GM19239 (cell line): Measurements from ENCODE around the gene COL18A1.

ENCODE experiments used
- DNase-seq: peaks from one replicate; pipeline ENCODE4 v3.0.0; 2011; ENCODE audit warnings: low spot score; ENCODE audit not compliant: insufficient read length
- FAIRE-seq: peaks from 2 replicates; lab custom pipeline; 2011; peaks lifted over from hg19 to GRCh38; lab: Jason Lieb, UNC

The COL18A1 gene

DNA sequence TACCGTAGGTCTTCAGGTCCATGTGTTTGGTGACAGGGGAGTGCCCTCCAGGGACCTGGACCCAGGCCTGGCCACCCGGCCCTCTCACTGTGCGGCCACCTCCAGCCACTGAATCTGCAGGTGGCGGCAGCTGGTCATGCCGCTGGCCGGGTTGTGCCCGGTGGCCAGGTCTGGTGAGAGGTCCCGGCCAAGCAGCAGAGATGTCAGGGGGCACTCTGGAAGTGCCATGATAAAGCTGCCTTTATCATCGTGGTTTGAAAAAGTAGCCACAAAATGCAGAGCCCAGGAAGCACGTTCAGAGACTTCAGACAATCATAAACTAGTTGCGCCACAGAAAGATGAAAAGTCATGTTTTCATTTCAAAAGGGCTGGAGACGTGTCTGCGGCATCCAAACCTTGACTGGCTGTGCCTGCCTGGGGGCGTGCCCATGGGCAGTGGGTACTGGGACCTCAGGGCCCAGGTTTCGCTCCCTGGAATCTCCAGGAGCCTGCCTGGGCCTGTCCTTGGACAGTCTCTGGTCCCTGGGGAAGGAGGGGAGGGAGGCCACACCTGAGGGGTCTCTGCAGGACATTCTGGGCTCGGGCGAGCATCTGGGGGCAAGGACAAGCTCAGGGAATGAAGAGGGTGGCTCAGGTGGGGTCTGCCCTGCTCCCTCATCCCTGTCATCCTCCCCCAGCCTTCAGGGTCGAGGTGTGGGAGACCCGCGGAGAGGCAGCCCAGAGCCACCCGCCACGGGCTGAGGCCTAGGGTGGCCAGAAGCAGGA lies 44.9 kb downstream of the COL18A1 start:
- no peak for DNase-seq
- FAIRE-seq, result no peak

DNA sequence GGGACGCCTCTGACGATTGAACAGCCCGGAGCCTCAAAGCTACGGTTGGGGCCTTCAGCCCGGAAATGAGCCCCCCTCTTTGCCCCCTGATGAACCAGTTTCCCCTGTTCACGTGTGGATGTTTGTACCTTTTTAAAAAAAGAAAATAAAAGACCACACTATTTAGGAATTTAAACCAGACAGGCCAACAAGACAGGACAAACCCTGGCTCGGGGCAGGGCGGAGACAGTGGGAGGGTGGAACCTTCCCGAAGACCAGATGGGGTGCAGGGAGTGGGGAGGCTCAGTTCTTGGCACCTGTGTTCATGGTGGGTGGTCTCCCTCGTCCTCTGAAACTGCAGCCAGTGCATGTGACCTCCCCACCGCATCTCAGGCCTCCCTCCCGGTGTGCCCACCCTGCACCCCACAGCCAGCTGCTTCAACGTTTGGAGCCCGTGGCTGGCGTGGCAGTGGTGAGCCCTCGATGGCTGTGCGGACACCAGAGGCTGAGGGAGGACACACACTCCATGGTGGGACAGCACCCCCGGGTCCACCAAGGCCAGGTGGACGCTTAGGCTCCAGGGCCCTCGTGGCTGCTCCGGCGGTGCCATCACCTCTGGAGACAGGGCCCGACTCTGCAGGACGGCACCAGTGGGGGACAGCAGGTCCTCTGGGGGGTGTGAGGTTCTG lies 45.6 kb downstream of the COL18A1 start:
- DNase-seq (no peak), FAIRE-seq (no peak)

DNA sequence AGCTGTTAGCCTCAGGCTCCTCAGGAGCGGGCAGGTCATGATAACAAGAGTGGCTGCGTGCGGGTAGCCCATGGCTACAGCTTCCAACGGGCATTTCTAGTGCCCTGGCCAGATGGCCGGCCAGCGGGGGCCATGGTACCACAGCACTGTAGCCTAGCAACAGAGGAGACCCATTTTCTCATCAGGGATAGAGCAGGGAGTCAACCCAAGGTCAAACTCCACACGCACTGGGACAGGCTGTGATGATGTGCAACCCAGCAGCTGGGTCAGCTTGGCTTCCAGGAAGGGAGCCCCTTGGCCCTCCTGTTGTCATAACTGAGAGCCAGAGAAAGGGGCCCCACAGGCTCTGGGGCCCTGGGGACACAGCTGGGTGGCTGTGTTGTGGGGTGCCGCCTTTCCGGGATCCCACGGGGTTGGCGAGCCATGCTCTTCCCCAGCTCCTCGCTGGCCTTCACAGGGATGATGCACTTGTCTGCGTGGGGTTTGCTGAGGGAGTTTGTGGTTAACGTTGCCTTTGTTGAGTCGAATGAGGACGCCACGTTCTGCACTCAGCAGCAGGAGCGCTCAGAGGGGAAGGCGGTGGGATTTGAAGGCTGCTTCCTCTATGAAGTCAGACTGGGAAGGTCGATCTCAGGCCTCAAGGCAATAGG lies 46.3 kb downstream of the COL18A1 start:
- no peak for FAIRE-seq
- no peak for DNase-seq

DNA sequence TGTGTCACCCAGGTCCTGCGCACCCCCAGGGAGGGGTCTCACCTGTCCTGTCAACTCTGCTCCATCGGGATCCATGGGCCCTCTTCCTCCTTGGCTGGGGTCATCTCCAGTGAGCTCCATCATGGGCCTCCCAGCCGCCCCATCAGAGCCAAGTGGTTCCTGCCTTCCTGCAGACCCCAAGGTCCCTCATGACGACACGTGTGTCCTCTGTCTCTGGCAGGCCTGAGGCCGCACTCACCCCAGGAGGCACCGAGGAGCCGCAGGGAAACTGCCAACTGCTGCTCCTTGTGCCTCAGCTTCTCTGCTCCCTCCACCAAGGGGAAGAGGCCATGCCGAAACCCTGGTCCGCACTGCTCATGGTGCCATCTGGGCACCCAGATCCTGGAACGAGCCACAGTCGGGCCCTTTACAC lies 46.8 kb downstream of the COL18A1 start:
- no peak for DNase-seq
- FAIRE-seq, result no peak

DNA sequence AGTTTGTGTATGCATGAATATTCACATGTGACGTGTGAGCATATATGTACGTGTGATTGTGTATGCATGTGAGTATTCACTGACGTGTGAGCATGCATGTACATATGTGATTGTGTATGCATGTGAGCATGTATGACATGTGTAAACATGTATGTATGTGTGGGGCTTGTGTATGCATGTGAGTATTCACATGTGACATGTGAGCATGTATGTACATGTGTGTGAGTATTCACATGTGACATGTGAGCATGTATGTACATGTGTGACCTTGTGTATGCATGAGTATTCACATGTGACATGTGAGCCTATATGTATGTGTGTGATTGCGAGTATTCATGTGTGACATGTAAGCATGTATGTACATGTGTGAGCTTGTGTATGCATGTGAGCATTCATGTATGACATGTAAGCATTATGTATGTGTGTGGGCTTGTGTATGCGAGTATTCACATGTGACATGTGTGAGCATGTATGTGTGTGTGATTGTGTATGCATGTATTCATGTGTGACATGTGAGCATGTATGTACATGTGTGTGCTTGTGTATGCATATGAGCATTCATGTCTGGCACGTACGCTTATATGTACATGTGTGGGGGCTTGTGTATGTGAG lies 47.8 kb downstream of the COL18A1 start:
- FAIRE-seq (no peak), DNase-seq (no peak)

DNA sequence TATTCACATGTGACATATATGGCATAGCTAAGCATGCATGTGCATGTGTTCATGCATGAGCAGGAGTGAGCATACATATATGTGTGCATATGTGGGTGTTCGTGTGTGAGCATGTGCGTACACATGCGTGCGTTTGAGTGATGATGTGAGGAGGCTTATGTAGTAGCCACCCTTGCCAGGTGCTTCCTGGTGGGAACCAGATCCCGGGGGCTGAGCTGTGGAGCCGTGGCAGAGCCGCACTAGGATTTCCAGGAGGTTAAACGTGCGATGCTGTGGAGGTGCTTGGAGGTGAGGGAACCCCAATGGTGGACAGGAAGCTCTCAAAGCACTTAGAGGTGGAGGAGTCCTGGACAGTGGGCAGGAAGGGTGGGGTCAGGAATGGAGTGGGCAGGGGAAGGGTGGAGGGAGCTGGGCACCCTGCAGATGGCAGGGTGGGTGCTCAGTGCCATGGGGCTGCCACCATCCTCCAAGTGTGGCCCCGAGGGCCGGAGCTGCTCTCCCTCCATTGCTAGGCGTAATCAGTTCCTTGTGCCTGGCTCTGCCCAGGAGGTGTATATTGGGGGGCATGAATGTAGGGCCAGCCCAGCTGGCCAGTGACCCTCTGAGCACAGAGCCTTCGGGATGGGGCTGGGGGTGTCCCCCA lies 48.5 kb downstream of the COL18A1 start:
- FAIRE-seq, result no peak
- DNase-seq, result no peak

DNA sequence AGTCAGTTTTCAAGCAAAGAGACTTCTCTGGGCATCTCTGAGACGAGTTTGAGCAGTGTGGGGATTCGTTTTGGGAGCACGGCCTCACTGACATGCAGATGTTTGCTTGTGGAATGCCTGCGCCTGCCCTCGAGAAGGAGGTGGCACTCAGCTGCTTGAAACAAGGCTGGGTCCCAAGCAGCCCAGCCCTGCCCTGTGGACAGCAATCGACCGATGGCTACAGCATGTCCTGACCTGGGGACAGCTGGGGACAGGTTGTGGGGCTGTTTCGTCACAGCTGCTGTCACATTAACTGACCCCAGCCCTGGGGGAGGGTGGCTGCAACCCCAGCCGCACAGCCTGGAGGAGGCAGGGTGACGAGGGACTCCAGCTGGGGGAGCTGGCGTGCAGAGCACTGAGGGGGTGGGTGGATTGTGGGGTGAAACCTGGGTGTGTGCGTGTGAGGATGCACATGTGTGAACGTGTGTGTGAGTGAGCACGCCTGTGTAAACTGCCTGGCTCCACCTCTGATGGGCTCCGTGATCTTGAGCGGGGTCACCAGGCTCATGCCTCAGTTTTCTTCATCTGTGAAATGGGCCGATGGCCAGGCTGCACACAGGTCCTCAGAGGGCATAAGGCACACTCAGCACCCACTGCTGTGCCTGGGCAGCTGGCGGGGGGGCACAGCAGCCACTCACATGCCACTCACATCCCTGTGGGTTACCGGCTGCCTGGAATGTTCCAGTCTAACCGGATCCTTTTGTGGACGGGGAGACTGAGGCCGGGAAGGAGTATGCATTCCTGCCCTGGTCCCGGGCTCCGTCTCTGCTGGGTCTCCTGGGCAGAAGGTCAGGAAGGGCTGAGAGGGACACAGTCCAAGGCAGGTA lies 49.3 kb downstream of the COL18A1 start:
- FAIRE-seq, result no peak
- DNase-seq, result no peak

DNA sequence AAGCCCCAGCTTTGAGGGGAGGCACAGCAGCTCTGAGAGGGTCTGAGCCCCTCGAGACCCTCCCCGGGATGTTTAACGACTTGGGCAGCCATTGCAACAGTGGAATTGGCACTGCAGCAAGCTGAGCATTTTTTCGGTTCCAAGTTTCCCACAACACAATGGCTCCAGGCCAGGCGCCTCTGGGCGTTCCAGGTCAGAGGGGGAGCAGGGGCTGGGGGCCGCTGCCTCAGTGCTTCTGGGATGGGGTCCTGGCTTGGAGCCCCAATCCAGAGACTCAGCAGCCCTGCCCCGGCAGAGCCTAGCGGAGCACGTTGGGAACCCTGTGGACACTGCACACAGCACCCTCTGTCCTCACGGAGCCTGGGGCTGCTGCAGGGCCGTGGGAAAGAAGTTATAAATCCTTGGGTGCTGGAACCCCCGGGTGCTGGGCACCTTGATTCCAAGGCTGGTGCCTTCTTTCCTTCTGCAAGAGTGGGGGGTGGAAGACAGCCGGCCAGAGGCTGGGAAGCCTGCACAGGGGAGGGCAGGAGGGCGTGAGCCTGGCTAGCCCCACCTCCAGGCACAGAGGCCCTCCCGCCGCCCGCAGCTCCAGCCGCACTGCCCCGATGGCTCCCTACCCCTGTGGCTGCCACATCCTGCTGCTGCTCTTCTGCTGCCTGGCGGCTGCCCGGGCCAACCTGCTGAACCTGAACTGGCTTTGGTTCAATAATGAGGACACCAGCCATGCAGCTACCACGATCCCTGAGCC lies 50.1 kb downstream of the COL18A1 start:
- DNase-seq (no peak), FAIRE-seq (no peak)

DNA sequence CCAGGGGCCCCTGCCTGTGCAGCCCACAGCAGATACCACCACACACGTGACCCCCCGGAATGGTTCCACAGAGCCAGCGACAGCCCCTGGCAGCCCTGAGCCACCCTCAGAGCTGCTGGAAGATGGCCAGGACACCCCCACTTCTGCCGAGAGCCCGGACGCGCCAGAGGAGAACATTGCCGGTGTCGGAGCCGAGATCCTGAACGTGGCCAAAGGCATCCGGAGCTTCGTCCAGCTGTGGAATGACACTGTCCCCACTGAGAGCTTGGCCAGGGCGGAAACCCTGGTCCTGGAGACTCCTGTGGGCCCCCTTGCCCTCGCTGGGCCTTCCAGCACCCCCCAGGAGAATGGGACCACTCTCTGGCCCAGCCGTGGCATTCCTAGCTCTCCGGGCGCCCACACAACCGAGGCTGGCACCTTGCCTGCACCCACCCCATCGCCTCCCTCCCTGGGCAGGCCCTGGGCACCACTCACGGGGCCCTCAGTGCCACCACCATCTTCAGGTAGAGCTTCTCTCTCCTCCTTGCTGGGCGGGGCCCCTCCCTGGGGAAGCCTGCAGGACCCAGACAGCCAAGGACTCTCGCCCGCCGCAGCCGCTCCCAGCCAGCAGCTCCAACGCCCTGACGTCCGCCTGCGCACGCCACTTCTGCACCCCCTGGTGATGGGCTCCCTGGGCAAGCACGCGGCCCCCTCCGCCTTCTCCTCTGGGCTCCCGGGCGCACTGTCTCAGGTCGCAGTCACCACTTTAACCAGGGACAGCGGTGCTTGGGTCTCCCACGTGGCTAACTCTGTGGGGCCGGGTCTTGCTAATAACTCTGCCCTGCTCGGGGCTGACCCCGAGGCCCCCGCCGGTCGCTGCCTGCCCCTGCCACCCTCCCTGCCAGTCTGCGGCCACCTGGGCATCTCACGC lies 51.0 kb downstream of the COL18A1 start:
- no peak for FAIRE-seq

DNA sequence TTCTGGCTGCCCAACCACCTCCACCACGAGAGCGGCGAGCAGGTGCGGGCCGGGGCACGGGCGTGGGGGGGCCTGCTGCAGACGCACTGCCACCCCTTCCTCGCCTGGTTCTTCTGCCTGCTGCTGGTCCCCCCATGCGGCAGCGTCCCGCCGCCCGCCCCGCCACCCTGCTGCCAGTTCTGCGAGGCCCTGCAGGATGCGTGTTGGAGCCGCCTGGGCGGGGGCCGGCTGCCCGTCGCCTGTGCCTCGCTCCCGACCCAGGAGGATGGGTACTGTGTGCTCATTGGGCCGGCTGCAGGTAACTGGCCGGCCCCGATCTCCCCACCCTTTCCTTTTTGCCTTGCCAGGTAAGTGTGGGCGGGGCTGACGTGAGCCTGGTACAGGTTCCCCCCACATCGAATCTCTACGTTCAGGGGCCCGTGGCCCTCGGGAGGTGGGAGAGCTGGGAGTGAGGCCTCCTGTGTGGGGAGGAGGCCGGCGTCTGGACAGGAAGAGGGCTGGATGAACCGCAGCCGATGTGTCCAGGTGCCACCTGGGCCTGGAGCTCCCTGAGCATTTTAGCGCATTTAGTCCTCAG lies 51.7 kb downstream of the COL18A1 start:
- no peak for DNase-seq
- no peak for FAIRE-seq

More for the DNA sequence above, 51.0 kb downstream of the COL18A1 start:
- no peak for DNase-seq

DNA sequence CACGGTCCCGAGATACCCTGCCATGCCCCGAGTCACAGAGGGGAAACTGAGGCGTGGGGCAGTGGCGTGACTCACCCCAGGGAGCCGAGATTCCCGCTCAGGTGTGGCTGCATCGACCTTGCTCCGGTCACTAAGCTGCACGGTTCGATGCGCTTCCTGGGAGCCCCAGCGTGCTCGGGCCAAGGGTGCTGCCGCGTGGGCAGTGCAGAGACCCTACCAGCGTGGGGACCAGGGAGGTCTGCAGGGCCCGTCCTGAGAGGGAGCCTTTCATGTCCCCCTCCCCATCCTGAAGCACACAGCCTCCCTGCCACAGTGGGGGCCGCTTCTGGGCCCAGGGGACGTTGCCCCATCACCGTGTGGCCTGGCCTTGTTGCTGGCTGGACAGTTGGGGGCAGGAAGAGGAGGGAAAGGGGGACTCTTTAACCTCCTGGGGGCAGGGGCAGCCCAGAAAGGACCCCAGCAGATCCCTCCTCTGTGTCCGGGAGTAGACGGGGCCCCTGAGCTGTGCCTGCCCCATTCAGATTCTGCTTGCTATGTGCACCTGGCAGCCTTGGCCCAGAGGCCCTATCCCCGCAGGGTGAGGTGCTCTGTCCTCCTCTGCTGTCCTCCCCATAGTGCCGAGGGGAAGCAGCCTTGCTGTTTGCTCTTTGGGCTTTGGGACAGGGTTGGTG lies 52.3 kb downstream of the COL18A1 start:
- no peak for FAIRE-seq
- no peak for DNase-seq

DNA sequence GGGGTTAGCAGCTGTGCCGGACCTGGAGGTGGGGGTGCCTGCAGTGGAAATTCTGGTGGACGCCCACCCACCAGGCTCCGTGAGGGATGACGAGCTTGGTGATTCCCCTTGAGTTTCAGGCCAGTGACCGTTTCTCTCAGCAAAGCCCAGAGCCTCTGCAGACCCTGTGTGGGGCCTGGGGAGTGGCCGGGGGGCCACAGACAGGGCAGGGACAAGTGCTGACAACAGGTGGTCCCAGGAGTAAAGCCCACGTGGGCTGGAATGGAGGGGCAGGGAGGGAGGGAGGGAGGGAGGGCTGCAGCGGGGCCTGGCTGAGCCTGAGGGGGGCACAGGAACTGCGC lies 52.8 kb downstream of the COL18A1 start:
- DNase-seq (no peak), FAIRE-seq (no peak)

DNA sequence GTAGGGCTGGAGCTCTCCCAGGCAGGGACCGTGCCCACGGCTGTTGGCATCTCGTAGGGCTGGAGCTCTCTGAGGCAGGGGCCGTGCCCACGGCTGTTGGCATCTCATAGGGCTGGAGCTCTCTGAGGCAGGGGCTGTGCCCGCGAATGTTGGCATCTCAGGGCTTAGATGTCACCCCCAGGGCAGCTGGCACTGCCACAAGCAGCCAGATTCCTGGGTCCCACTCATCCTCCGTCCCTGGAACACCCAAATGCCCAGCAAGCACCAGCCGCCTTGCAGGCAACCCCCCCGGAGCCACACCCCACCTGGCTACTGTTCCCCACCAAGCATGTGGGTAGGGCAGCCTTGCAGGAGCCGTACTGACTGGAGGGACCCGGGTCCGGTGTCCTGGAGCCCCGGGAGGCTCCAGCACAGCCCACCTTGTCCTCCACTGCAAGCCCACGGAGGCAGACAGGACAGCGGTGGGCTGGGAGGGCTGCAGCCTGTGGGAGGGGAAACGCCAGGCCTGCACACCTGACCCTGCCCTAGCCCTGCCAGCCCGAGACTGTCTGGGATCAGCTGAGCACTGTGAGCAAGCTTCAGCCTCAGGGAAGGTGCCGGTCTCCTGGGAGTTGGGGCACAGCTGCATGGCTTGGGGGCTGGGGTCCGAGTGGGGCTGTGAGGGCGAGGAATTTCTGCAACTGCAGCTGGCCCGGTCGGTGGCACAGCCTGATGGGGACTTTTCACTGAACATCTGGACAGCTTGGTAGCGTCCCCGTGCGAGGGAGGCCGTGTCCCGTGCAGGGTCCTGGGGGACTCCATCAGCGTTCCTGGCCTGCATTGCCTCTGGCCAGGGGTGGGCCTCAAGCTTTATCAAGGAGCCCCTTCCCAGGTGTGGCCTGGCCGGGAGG lies 53.6 kb downstream of the COL18A1 start:
- FAIRE-seq (no peak), DNase-seq (no peak)

DNA sequence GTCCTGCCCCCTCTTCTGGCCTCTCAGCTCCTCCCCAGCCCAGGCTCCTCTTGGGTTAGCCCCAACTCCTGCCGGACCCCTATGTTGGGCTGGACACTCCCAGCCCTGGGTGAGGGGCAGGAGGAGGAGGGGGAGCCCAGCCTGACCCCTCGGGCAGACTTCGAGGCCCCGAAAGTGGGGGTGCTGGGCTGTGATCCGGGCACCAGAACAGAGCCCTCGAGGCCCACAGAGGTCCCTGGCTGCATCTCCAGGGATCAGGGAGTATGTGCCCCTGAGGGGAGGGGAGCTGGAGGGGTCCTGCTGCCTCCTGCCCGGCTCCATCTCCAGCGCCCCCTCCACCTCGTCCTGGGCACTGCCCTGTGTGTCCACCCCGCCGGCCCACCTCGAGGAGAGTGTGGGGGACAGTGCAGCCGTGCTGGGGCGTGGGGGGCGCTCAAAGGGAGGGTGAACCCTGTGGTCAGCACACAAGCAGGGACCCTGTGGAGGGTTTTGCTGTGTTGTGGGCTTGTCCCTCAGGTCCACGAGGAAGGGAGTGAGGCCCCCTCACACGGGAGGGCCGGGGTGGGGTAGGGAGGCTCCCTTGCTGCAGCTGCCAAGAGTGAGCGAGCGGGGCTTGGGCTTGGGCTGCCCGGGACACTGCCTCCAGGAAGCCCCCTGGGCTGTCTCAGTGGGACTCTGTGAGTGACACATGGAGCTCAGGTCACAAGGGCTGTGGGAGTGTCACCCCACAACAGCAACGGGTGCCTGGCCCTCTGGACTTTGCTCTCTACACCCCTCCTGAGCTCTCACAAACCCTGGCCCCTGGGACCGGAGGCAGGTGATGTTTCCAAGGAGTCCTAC lies 54.4 kb downstream of the COL18A1 start:
- no peak for FAIRE-seq
- no peak for DNase-seq

DNA sequence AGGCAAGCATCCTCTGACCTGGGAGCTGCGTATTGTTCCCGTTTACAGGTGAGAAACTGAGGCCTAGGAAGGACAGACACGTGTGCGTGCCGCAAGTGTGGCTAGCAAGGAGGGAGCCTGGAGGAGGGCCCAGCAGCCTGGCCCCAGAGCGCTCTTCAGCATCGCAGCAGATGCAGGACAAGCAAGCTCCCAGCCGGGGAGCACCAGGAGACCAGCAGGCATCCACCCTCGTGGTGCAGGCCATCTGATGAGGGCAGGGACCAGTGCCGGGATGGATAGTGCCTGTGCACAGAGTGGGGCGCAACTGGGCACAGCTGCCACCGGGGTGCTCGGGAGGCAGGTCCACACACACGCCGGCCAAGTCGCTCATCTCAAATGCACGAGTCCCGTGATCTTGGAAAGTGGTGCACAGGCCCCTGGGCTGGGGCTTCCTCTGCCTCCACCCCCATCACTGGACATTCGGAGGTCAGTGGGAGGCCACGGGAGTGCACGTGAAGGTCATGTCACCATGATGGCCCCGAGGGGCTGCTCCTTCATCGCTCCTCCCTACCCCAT lies 55.1 kb downstream of the COL18A1 start:
- DNase-seq (no peak), FAIRE-seq (no peak)
